Eye (tissue), 1 donor: Measurements from ENCODE around the gene SLC5A2.
"Not testable (repeated sequence)": the region's sequence is repeated elsewhere in the genome, so short reads cannot be mapped to it uniquely, and the experiment has no call there.

Source experiments
- DNase-seq: peaks from one replicate; pipeline ENCODE4 v3.0.0-alpha.2; 2015

Gene SLC5A2

GRCh38 chr16:31483081-31483480, at the start of gene SLC5A2:
TSS of gene SLC5A2 (plus strand) at chr16:31483123. CDS start at chr16:31483137, 14 bp downstream.
- no peak for DNase-seq

- DNase-seq = no peak
These were observed 47.3 kb upstream of the SLC5A2 start for GRCh38 chr16:31435341-31436220.

- DNase-seq = no peak
These were observed 46.5 kb upstream of the SLC5A2 start for GRCh38 chr16:31436221-31437045.

- DNase-seq = no peak
These were observed 44.5 kb upstream of the SLC5A2 start for GRCh38 chr16:31438414-31438813.

GRCh38 chr16:31439023-31439422, 43.9 kb upstream of the SLC5A2 start:
- DNase-seq = not testable (repeated sequence)

- DNase-seq = no peak
These were observed 43.4 kb upstream of the SLC5A2 start for GRCh38 chr16:31439519-31439918.

GRCh38 chr16:31440516-31441184, 42.3 kb upstream of the SLC5A2 start:
- no peak for DNase-seq

GRCh38 chr16:31441956-31442355, 41.0 kb upstream of the SLC5A2 start:
- DNase-seq = no peak

- DNase-seq = not testable (repeated sequence)
These were observed 37.0 kb upstream of the SLC5A2 start for GRCh38 chr16:31445931-31446330.

GRCh38 chr16:31451201-31451600, 31.7 kb upstream of the SLC5A2 start:
- DNase-seq = no peak

- DNase-seq = peak; percentile 76
These were observed 31.1 kb upstream of the SLC5A2 start for GRCh38 chr16:31451681-31452351.

GRCh38 chr16:31452631-31453106, 30.3 kb upstream of the SLC5A2 start:
- no peak for DNase-seq

- DNase-seq = no peak
These were observed 29.4 kb upstream of the SLC5A2 start for GRCh38 chr16:31453255-31454204.

- no peak for DNase-seq
These were observed 27.2 kb upstream of the SLC5A2 start for GRCh38 chr16:31455601-31456314.

- no peak for DNase-seq
These were observed 25.9 kb upstream of the SLC5A2 start for GRCh38 chr16:31456988-31457360.

GRCh38 chr16:31458073-31458843, 24.7 kb upstream of the SLC5A2 start:
- peak; percentile 68 for DNase-seq

GRCh38 chr16:31458844-31459686, 23.9 kb upstream of the SLC5A2 start, which contains the start of gene ARMC5:
TSS of gene ARMC5 (plus strand) at chr16:31459501. CDS start at chr16:31459525, 24 bp downstream.
- peak; percentile 99 for DNase-seq
